Loucy (cell line): ENCODE data around the gene SPEF2.

Source experiments
- H2AFZ ChIP-seq: fragments of 200-600 bp; sonication (generic); 2 replicates; pipeline ENCODE4 v1.6.0; 2016; ENCODE audit warnings: antibody characterized with exemption, mild to moderate bottlenecking, low read length, moderate library complexity
- H3F3A ChIP-seq: fragments of 200-600 bp; 2 replicates; pipeline ENCODE4 v1.6.0; 2016; ENCODE audit warnings: antibody characterized with exemption, low read depth, mild to moderate bottlenecking
- H3K27me3 ChIP-seq: fragments of 200-600 bp; sonication (generic); 2 replicates; pipeline ENCODE4 v1.6.1; 2014; ENCODE audit warnings: low read length, mild to moderate bottlenecking; ENCODE audit not compliant: insufficient read depth, poor library complexity, severe bottlenecking
- H3K36me3 ChIP-seq: fragments of 200-600 bp; sonication (generic); 2 replicates; pipeline ENCODE4 v1.6.1; 2016; ENCODE audit warnings: low read length; ENCODE audit not compliant: insufficient read depth
- H3K4me1 ChIP-seq: fragments of 200-600 bp; sonication (generic); 2 replicates; pipeline ENCODE4 v1.5.1; 2014; ENCODE audit warnings: low read length, mild to moderate bottlenecking; ENCODE audit not compliant: insufficient read depth, poor library complexity, severe bottlenecking
- H3K4me2 ChIP-seq: fragments of 200-600 bp; sonication (generic); 2 replicates; pipeline ENCODE4 v1.6.0; 2014; ENCODE audit warnings: antibody characterized with exemption, low read length, low read depth, mild to moderate bottlenecking; ENCODE audit not compliant: poor library complexity, severe bottlenecking
- H3K4me3 ChIP-seq: fragments of 200-600 bp; sonication (generic); 2 replicates; pipeline ENCODE4 v1.5.1; 2014; ENCODE audit warnings: low read length, mild to moderate bottlenecking, mixed read lengths; ENCODE audit not compliant: poor library complexity, severe bottlenecking
- H3K79me2 ChIP-seq: fragments of 200-600 bp; sonication (generic); 2 replicates; pipeline ENCODE4 v1.6.1; 2014; ENCODE audit warnings: low read length; ENCODE audit not compliant: insufficient read depth
- H3K9ac ChIP-seq: fragments of 200-600 bp; sonication (generic); 2 replicates; pipeline ENCODE4 v1.6.0; 2014; ENCODE audit warnings: mild to moderate bottlenecking, low read depth, low read length, moderate library complexity; ENCODE audit not compliant: poor library complexity, severe bottlenecking
- H3K9me2 ChIP-seq: fragments of 200-600 bp; sonication (generic); replicated peaks from 2 replicates; pipeline ENCODE4 v1.6.1; 2016; ENCODE audit warnings: low read depth, low read length, mixed read lengths
- H3K9me3 ChIP-seq: fragments of 200-600 bp; sonication (generic); 2 replicates; pipeline ENCODE4 v1.6.1; 2014; ENCODE audit warnings: mild to moderate bottlenecking, antibody characterized with exemption, low read length, low read depth; ENCODE audit not compliant: insufficient read depth
- H4K20me1 ChIP-seq: fragments of 200-600 bp; sonication (generic); 2 replicates; pipeline ENCODE4 v1.6.0; 2014; ENCODE audit warnings: antibody characterized with exemption, low read length, mild to moderate bottlenecking; ENCODE audit not compliant: insufficient read depth, poor library complexity, severe bottlenecking
- EZH2phosphoT487 ChIP-seq: fragments of 200-600 bp; IDR thresholded peaks from 2 replicates; pipeline ENCODE4 v1.6.1; 2018; ENCODE audit warnings: antibody characterized with exemption, mild to moderate bottlenecking, moderate library complexity, borderline replicate concordance
- TF ChIP-seq, protein P1 (sequence below): fragments of 200-600 bp; sonication (generic); conservative IDR thresholded peaks from 2 replicates; pipeline ENCODE4 v1.5.1; 2014; ENCODE audit warnings: mild to moderate bottlenecking, antibody characterized with exemption, low read length

Gene SPEF2

GRCh38 chr5:35657877-35658276 is 40.2 kb downstream of the SPEF2 start:
- Histone ChIP-seq H3K36me3 (no peaks in the 10 kb centered on the region), H2AFZ (no peak overlapping the region), H3K4me2 (no peak overlapping the region), H3K4me1 (no peaks in the 10 kb centered on the region), H3K79me2 (no peaks in the 10 kb centered on the region), H4K20me1 (no peaks in the 10 kb centered on the region), H3K4me3 (no peak overlapping the region), H3K9me3 (no peaks in the 10 kb centered on the region), H3F3A (no peaks in the 10 kb centered on the region), H3K9ac (no peak overlapping the region), H3K27me3 (no peaks in the 10 kb centered on the region), H3K9me2 (no peaks in the 10 kb centered on the region)
- TF ChIP-seq, protein P1, sequence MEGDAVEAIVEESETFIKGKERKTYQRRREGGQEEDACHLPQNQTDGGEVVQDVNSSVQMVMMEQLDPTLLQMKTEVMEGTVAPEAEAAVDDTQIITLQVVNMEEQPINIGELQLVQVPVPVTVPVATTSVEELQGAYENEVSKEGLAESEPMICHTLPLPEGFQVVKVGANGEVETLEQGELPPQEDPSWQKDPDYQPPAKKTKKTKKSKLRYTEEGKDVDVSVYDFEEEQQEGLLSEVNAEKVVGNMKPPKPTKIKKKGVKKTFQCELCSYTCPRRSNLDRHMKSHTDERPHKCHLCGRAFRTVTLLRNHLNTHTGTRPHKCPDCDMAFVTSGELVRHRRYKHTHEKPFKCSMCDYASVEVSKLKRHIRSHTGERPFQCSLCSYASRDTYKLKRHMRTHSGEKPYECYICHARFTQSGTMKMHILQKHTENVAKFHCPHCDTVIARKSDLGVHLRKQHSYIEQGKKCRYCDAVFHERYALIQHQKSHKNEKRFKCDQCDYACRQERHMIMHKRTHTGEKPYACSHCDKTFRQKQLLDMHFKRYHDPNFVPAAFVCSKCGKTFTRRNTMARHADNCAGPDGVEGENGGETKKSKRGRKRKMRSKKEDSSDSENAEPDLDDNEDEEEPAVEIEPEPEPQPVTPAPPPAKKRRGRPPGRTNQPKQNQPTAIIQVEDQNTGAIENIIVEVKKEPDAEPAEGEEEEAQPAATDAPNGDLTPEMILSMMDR: peak; percentile 43
- TF ChIP-seq EZH2phosphoT487: no peak

GRCh38 chr5:35659556-35659955 is 41.9 kb downstream of the SPEF2 start:
- Histone ChIP-seq H3K36me3 (no peaks in the 10 kb centered on the region), H3K4me3 (no peak overlapping the region), H4K20me1 (no peaks in the 10 kb centered on the region), H3K9ac (no peak overlapping the region), H3K4me1 (peaks cover 13% of the 10 kb centered on the region), H3K4me2 (no peak overlapping the region), H3K9me3 (no peaks in the 10 kb centered on the region), H3K9me2 (no peaks in the 10 kb centered on the region), H3K79me2 (no peaks in the 10 kb centered on the region), H3F3A (no peaks in the 10 kb centered on the region; the same call in 1 of the 2 replicates), H2AFZ (no peak overlapping the region), H3K27me3 (no peaks in the 10 kb centered on the region)
- no peak for TF ChIP-seq EZH2phosphoT487
- TF ChIP-seq, protein P1: no peak

- Histone ChIP-seq H3K9ac (no peak overlapping the region), H3K9me2 (no peaks in the 10 kb centered on the region), H3K4me3 (no peak overlapping the region), H3K4me1 (peaks cover 18% of the 10 kb centered on the region), H4K20me1 (no peaks in the 10 kb centered on the region), H3K27me3 (no peaks in the 10 kb centered on the region), H3K4me2 (no peak overlapping the region), H3F3A (peaks cover 3% of the 10 kb centered on the region; the same call in 1 of the 2 replicates), H2AFZ (no peak overlapping the region), H3K79me2 (no peaks in the 10 kb centered on the region), H3K9me3 (no peaks in the 10 kb centered on the region), H3K36me3 (no peaks in the 10 kb centered on the region)
- TF ChIP-seq, protein P1: no peak
- TF ChIP-seq EZH2phosphoT487: no peak
These were observed 42.8 kb downstream of the SPEF2 start for GRCh38 chr5:35660451-35660850.
